Stimulated activated CD8-positive, alpha-beta memory T cell treated with anti-CD3 and anti-CD28 coated beads, Interleukin-4, amount 100 ng/mL, for 24 hours (primary cell): Measurements from ENCODE around the gene CAGE1.

ENCODE experiments used
- DNase-seq: peaks from one replicate; pipeline ENCODE4 v3.0.0-alpha.2; 2020; ENCODE audit warnings: low read depth

The CAGE1 gene

DNA sequence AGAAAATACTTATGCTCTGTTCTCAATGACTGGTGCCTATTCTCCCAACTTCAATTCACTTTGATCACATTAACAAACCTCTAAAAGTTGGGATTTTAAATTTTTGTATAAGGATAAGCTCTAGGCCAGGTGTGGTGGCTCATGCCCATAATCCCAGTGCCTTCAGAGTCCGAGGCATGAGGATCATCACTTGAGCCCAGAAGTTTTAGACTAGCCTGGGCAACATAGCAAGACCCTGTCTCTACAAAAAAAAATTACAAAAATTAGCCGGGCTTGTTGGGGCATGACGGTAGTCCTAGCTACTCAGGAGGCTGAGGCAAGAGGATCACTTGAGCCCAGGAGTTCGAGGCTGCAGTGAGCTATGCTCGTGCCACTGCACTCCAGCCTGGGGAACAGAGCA lies 80.5 kb downstream of the CAGE1 start:
- no peak for DNase-seq

DNA sequence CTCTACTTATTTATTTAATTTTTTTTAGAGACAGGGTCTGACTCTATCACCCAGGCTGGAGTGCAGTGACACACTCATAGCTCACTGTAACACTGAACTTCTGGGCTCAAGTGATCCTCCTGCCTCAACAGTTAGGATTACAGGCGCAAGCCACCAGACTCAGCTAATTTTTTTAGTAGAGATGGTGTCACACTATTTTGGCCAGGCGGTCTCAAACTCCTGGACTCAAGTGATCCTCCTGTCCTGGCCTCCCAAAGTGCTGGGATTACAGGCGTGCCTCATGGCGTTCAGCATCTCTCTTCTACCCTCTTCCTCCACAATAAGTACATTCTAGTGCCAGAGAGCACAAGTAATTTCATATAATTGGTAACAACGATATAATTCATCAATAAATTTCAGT lies 82.0 kb downstream of the CAGE1 start:
- no peak for DNase-seq

GRCh38 chr6:7304821-7305220 lies 84.7 kb downstream of the CAGE1 start:
- no peak for DNase-seq

DNA sequence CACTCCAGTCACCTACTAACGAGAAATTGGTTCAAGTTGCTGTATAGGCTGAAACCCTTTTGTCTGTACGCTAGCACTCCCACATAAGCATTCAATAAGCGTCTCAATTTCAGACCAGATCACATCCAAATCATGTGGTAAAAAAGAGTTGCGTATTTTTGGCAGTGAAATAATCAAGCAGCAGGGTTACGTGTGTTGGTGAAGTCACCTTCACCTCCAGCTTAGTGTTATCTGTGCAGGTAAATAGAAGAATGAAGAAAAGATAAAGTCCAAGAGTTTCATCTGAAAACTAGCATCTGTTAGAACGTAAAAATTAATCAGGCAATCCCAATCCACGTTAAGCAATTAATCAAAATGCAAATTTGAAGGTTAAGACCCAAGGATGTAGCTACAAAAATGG lies 87.8 kb downstream of the CAGE1 start:
- DNase-seq: no peak

GRCh38 chr6:7300926-7301325 lies 88.6 kb downstream of the CAGE1 start:
- no peak for DNase-seq

DNA sequence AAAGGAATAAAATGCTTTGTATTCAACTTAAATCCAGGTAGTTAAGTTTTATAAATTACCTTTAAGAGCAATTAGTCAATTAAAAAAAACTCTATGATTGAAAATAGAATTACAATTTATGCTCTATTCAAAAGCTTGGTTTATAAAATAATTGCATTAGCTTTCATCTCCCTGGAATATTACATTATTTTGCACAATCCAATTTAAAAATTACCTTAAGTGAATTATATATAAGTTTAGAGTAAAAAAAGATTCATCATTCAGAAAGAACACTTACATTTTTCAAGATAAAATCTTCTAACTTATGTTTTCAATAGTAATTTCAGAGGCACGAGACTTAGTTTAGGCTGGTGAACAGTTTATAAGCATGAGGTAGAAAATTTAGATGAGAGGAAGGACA lies 91.4 kb downstream of the CAGE1 start:
- no peak for DNase-seq

DNA sequence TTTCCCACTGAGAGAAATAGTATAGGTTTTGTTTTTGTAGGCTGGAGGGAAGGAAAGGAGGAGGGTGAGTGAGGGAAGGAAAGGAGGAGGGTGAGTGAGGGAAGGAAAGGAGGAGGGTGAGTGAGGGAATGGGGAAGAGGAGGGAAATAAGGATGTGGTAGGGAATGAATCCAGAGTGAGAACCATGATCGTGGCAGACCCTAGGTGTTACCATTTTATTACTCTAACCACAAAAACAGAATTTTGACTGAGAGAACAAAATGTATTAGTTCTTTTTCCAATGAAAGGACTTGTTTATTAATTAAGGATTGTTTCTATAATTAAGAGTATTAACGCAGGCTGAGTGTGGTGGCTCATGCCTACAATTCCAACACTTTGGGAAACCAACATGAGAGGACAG lies 92.9 kb downstream of the CAGE1 start:
- DNase-seq: no peak

GRCh38 chr6:7295916-7296315 lies 93.6 kb downstream of the CAGE1 start:
- DNase-seq: no peak

DNA sequence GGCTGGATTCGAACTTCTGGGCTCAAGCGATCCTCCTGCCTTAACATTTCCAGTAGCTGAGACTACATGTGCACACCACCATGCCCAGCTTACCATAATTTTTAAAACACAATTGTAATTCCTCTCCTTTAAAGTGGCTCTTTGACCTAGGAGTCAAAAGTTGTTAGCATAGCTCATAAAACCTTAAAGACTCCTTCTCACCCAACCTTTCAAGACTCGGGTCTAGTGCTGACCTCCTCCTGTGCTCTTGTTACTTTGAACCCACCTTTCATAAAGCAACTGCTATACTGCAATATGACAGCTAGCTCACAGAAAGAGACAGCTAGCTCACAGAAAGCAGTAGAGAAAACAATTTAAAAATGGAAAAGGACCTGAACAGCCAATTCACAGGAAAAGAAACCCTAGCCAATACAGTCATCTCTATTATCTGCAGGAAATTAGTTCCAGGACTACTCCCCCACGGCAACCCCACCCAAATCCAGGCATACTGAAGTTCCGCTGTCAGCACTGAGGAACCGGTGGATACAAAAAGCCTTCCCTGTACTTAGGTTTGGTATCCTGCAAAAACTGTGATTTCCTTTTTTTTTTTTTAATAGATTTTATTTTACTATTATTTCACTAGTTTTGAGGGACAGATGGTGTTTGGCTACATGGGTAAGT lies 96.8 kb downstream of the CAGE1 start:
- DNase-seq: no peak

- no peak for DNase-seq
Observed at GRCh38 chr6:7290079-7290478, 99.5 kb downstream of the CAGE1 start.

GRCh38 chr6:7285416-7285815 lies 104.1 kb downstream of the CAGE1 start:
- DNase-seq: no peak

DNA sequence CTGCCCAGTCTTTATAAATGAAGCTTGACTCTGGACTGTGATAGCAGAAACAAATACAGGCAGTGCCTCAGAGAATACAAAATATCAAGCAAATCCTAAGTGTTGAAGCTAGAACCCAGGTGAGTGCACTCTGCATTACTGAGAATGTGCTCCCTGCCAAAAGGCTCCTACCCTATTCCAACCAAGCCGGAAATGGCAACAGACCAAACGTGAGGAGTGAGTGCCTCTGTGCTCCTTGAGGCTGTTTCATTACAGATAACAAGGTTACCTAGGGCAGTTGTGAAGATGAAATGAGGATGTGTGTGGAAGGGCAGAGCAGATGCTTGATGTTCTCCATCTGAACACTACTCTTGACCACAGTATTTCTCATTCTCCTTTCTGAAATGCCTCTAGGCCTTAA lies 105.9 kb downstream of the CAGE1 start:
- no peak for DNase-seq

GRCh38 chr6:7282097-7282906 lies 107.2 kb downstream of the CAGE1 start:
- DNase-seq: no peak
